GM18520 (cell line): ENCODE results near the gene TTYH2.

Source experiments
- ATAC-seq: cut with Tn5 transposase; IDR thresholded peaks from one replicate; pipeline ENCODE4 v1.9.1; 2021; ENCODE audit not compliant: unreplicated experiment

TTYH2 gene

DNA sequence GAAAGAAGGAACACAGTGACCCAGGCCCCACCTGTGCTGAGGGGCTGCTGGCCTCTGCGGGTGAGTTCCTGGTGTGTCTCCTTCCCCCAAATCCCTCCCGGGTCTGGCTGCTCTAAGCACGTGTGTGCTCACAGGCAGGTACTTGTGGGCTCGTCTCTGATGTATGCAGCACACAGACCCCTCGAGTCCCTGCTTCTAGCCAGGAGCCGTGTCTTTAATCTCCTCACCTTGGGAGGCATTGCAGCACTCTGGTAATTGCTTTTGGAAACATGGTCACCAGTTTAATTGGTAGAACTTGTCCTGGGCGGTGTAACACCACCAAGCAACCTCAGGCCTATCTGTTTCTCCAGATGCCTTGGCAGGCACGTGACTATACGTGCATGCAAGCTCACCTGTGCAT is 18.7 kb upstream of the TTYH2 start:
- ATAC-seq = no peak

DNA sequence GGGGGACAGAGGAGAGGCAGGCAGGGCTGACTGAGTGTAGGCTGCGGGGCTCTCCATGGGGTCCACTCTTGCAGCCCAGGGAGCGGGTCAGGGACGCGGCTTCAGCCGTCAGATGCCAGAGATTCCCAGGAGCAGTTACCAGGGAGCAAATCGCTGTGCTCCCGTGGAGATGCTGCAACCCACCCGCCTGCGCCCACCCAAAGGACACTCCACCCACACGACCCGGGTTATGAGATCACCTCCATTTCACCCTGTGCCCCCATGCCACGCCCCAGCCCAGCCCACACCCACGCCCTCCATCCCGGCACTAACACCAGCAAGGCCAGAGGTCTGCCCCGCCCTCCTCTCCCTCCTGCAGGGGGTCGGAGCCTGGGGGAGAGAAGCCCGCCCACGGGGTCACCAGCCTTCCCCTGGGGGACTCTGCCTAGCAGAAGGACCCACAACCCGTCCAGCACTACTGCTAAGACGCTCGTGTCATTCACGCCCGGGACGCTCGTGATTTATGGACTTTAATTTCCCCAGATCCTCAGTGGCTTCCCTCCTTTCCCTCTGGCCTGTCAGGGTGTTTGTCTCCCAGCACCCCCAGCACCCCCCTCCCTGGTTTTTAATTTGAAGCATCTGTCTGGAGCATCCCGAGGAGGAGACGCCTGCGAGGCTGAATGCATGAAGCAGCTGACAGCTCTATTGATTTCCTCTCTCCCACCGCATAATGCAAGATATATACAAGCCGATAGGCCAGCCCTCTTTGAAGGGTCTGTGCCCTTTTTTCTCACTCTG is 16.6 kb upstream of the TTYH2 start:
- ATAC-seq = no peak

DNA sequence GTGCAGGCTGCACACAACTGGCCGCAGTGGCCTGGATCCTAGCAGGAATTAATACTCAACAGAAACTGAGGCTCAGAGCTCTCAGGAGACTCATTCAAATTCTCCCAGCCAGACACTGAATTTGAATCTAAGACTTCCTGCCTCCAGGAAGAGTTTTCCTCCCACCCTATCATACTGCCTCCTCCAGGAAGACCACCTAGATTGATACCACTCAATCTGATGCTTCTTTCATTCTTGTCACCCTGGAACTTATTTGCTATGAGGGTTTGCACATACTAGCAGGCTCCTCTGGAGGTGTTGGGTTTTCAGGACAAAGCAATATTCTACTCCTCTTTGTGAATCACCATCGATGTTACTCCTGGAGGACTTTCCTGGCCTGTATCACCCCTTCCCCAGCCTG is 15.6 kb upstream of the TTYH2 start:
- ATAC-seq = no peak

DNA sequence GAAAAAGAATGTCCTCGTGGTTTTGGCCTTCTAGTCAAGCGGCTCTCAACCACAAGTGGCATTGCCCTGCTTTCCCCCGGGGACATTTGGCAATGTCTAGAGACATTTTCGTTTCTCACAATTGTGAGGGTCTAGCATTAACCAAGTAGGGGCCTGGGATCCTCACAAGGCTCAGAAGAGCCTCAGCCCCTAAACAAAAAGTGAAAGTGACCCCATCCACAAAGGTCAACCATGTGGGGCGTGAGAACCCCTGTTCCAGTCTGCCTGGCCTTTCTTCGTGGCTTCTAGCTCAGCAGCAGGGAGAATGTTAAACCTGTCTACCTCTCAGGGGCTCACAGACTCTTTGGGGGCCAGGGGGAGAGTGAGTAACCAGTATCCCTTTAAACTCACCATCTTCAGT is 14.7 kb upstream of the TTYH2 start:
- ATAC-seq = no peak

DNA sequence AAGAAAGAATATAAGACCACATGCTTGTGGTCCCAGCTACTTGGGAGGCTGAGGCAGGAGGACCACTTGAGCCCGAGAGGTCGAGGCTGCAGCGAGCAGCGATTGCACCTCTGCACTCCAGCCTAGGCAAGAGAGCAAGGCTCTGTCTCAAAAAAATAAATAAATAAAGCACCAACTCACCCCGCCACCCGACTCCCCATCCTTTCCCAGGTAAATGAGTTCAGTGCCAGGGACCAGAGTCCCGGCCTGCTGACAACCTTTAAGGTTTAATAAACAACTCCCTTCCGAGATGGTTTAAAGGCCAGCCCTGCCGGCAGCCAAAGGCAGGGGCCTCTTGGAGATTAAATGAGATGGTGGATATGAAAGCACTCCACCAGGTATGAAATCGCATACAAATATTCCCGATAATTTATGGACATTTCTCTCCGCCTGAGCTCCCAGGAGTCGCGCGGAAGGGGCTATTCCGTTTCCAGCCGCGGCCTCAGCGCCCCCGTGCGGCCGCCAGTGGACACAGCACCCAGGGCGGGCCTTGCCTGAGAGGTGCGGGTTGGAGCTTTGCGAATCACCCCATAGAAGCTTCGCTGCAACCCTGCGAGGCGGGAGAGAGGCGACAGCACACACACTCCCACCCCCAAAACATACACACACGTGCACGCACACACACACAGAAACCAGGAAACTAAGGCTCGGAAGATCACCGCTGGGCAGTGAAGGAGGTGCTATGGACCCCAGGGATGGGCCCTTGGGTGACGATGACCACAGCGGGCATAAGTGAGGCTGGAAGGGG is 13.9 kb upstream of the TTYH2 start:
- no peak for ATAC-seq

DNA sequence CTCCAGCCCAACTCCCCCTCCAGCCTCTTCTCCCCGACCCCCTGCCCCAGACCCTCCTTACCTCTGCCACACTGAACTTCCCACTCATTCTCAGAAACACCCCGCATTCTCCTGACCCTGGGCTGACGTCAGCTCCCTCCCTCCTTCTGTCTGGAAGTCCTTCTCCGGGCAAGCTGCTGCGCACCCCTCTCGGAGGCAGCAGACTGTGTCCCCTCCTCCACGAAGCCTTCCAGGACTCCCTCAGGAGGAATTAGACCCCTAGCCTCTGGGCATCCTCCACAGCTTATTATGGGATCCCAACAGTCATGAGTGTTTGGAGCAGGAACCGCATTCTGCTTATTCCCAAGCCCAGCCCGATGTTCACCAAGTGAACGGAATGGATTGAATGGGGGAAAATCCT is 13.3 kb upstream of the TTYH2 start:
- ATAC-seq = no peak

DNA sequence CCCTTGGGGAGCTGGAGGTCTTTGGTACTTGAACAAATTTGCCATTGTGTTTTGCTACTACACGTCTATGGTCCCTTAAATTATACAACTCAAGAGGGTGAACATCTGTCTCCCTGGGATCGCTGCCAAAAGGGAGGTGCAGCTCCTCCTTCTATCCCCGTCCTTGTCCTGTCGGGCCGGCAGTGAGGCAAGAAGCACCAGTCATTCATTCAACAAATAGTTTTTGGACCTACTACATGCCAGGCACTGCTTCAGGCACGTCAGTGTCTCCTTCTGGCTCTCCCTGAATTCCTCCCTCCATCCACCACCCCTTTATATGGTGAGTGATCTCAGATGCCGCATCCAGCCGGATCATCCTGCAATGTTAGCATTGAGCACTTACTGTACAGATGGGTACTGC is 12.1 kb upstream of the TTYH2 start:
- no peak for ATAC-seq

DNA sequence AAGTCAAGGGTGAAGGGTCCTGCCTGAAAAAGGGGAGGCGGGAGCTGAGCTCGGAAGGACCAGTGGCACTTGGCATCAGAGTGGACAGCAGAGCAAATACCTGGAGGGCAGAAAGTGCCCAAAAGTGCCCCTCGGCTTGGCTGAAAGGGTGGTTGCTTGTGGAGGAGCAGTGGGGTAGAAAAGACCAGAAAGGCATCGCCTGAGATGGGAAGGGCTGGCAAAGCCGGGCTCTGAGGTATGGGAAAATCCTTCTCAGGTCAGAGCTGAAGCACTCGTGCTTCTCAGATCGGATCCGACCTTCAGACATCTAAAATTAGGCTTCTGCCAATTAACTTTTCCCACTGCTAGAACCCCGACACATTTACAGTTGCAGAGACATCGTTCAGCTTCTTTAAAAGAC is 11.4 kb upstream of the TTYH2 start:
- ATAC-seq = no peak

DNA sequence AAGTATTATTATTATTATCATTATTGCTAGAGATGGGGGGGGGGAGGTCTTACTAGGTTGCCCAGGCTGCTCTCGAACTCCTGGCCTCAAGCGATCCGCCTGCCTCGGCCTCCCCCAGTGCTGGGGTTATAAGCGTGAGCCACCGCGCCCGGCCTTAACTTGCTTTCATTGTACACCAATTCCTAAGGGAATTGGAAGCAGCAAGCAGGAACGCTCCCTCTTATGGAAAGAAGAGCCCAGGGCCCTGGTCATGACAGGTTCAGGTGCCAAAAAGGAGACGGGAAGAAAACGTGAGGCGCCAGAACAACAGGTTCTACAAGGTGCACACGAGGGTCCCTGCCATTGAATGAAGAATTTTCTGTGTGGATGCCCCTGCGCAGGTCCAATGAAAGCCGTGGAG is 10.4 kb upstream of the TTYH2 start:
- no peak for ATAC-seq

DNA sequence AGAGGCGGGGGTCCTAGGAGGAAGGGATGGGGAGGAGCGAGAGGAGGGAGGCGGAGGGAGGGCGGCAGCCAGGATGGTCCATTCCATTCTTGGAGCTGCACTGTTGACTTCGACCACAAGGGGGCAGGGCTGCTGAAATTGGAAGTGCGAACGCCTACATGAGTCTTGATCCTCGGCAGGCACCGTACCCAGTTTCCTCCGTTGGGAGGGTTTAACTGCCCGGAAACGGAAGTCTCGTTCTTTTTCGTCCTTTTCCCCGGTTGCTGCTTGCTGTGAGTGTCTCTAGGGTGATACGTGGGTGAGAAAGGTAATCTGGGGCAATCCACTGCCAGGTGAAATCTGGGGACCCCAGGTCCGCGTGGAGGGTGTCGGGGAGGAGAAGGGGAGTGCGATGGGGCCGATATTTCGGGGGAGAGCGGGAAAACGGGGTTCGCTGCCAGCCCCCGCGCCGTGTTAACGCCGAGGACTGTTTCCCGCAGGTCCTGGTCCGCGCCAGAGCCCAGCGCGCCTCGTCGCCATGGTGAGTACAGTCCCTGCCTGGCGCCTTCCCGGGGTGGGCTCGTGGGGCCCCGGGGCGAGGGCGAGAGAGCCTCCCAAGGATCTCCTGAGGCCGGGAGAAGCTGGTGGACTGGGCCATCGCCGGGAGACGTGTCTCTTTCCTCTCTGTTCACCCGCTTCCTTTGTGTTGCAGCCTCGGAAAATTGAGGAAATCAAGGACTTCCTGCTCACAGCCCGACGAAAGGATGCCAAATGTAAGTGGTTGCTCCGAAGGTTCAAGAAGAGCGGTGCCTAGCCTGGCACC is 9.7 kb upstream of the TTYH2 start, which contains the start of gene RPL38:
TSS of gene RPL38 (plus strand) at position 240 of the 802 bp plus-strand sequence. CDS start at position 518, 278 bp downstream.
- ATAC-seq = peak; percentile 65

DNA sequence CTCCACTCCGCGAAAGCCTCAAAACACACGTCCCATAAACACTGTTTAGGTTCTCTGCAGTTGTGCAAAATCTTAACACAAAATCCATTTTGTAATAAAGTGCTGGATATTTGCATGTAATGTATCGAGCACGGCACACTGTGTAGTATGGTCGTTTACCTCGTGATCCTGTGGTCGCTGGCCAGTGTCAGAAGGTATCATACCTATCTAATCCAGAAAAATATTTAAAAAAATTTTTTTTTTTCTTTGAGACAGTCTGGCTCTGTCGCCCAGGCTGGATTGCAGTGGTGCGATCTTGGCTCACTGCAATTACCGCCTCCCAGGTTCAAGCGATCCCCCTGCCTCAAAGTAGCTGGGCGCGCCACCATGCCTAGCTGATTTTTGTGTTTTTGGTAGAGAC is 8.9 kb upstream of the TTYH2 start:
- no peak for ATAC-seq

DNA sequence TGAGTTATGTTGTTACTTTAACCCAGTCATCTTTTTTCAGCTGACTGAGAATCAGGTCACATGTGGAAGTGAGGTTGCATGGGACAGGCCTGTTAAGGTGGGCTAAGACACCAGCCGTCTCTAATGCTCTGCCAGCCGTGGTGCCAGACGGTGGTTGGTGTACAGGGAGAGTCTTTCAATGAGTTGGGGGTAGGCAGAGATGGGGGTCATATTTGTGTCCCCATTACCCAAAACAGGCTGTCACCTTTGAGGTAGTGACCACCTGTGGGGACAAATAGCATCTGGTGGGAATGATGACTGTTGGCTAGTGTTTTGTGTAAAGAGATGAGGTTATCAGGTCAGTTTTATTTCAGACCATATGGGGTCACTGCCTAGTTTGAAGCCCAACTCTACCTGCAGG is 8.1 kb upstream of the TTYH2 start:
- ATAC-seq = no peak

DNA sequence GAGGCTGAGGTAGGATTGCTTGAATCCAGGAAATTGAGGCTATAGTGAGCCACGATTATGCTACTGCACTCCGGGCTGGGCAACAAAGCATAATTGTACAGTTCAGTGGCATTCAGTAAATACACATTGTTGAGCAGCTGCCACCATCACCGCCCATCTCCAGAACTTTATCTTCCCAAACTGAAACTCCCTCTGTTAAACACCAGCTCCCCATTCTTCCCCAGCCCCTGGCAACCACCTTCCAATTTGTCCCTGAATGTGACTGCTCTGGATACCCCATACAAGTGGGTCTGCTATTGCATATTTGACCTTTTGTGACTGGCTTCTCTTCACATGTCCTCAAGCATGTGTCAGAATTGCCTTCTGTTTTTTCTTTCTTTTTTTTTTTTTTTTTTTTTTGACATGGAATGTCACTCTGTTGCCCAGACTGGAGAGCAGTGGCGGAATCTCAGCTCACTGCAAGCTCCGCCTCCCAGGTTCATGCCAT is 7.0 kb upstream of the TTYH2 start:
- no peak for ATAC-seq

DNA sequence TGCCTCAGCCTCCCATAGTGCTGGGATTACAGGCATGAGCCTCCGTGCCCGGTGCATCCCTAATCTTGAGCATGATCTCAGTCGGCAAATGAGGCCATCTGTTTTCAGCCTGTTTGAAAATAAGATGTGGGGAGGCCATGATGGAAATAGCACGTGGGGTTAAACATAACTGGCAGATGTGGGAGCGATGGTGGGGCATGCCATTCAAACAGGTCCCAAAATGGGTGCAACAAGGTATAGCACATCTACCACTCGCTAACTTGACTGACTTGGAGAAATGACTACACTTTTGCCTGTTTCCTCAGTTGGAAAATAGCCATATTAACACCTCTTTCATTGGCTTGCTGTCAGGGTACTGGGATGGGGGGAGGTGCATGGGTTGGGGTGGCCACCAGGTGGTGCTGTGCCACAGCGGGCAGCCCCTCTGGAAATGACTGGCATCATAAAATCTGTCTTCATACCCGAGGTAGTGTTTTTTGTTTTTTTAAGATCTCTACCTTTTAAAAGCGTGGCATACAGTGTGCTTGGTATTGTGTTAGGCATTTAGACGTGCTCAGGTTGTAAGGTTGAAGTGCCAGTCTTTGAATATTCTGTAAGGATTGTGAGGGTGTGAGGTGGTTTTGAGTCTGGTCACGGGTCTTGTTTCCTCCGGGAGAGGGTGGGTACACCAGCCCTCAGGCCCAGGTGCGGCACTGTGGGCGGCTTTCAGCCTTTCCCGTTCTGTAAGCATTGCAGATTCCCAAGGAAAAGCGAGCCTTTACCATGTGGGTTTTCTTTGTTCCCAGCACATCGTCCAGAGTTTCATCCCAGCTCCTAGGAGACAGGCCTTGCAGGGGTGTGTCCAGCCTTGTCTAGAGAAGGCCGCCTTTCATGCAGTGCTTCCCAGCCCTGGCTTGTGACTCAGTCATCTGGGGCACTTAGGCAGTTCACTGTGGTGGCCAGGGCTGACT is 2.9 kb upstream of the TTYH2 start:
- ATAC-seq = no peak

DNA sequence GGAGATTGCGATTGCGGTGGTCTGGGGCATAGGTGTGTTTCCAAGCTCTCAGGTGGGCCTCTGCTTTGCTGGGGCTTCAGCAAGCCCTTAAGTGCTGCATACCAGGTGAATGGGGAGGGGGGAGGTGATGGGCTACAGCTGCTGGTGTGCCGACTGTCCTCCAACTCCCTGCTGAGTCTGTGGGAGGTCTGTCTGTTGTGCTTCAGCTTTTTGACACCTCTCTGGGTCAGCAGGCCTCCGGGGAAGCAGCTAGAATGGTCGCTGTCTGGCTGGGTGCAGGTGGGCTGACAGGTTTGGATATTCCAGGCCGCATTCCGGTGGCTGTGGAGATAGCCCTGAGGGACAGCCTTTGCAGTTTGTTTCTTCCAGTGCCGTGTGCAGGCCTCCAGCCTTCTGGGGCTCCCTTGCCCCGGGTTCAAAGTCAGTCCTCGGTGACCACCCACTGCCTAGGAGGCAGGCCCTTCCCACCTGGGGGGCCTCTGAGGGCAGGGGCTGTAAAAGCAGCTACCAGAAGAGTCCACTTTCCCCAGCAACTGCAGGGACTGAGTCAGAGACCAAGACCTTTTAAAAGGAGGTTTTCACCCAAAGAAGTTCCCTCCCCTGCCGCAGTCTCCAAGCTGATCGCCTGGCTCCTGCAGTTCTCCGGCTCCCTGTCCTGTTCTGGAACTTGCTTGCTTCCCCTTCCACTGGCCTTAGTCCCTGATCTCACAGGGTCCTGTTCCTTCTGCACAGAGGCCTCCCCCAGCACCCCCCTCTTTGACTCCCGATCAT is 2.0 kb upstream of the TTYH2 start:
- ATAC-seq = no peak

DNA sequence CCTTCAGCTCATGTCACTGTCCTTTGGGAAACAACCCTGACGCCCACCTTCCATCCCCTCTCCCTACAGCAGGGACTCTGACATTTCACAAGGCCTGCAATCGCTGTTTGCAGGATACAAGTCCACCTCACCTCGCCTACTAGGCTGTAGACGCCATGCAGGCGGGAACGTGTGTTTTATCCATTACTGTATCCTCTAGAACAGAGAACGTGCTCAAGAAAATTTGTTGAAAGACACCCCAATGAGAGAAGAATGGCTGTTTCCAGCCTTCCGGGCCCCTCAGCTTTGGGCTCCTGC is 1.5 kb upstream of the TTYH2 start:
- ATAC-seq = no peak

DNA sequence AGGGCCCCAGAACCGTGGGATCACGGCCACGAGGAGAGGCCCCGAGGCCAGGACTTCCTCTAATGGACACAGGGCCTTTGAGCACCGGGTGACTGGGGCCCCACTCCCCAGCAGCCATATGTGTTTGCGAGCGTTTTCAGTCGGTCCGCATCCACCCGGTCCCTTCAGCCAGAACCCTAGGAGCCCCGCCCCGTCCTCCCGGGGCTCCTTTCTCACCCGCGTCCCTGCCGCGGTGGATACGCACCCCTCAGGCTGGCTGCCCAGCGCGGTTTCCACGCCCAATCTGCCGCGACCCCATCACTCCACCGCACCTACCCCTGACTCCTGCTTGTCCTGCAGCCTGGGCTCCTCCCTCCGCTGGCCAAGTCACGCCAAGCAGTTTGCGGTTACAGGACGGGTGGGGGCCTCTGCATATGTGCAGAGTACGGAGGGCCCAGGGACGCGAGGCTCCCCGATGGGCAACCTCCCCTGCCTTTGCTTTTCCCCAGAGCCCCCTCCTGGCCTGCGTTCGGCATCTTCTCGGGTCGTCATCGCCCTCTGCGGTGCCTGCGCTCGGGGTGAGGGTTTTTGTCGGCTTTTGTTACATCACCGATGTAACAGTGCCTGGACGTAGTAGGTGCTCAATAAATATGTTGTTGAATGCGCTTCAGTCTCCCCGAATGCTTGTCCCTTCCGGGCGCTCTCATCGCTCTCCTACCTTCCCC is 1.0 kb upstream of the TTYH2 start:
- ATAC-seq = no peak

DNA sequence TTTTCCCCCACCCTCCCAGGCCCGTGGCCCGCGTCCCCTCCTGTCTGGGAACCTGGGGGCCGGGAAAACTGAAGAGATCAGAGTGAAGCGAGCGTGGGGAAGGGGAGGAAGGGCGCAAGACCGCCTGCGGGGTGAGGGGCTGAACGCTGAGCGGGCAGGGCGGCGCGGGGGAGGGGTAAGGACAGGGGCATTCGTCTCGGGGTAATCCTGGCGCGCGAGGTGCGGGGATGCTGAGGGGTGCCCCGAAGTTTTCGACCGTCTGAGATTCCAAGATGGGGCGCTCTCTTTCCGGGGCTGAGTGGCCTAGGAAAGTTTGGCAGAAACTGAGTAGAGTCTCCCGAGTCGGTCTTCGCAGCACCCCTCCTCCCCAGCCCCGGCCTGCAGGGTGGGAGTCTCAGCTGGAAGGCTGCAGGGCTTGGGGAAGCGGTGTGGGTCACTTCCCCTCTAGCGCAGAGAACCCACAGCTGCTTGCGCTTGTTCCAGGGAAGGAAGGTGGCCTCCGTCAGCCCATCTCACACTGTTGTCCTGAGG is 555 bp downstream of the TTYH2 start:
- no peak for ATAC-seq
